ENCODE measurements around the gene SLC2A9. TPM values are rescaled to one million over a fixed set of nuclear protein-coding genes. Genes with fewer than 3 reads are reported as not detected.

The SLC2A9 gene
- total RNA-seq, 6 experiments from 2014 or later = 16.1 to 25.0 (median 19.8) TPM

GRCh38 chr4:9999956-10000561, 21.2 kb downstream of the SLC2A9 start:
- H3K27ac ChIP-seq = no peak overlapping the region
- H3K36me3 ChIP-seq = no peaks in the 10 kb centered on the region
- H3K27me3 ChIP-seq = no peaks in the 10 kb centered on the region
- DNase-seq (no peak), ATAC-seq (peak in 1 of 4 donors; percentile 14)
- TF ChIP-seq, protein P1, sequence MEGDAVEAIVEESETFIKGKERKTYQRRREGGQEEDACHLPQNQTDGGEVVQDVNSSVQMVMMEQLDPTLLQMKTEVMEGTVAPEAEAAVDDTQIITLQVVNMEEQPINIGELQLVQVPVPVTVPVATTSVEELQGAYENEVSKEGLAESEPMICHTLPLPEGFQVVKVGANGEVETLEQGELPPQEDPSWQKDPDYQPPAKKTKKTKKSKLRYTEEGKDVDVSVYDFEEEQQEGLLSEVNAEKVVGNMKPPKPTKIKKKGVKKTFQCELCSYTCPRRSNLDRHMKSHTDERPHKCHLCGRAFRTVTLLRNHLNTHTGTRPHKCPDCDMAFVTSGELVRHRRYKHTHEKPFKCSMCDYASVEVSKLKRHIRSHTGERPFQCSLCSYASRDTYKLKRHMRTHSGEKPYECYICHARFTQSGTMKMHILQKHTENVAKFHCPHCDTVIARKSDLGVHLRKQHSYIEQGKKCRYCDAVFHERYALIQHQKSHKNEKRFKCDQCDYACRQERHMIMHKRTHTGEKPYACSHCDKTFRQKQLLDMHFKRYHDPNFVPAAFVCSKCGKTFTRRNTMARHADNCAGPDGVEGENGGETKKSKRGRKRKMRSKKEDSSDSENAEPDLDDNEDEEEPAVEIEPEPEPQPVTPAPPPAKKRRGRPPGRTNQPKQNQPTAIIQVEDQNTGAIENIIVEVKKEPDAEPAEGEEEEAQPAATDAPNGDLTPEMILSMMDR (IDR thresholded peaks at IDR 0.05) = no peak
- no peak for TF ChIP-seq POLR2A (IDR thresholded peaks at IDR 0.05)
- 73% methylated on average over 4 of the region's 4 CpGs for WGBS (ENCODE audit: insufficient coverage, low coverage, low lambda C conversion rate, missing lambda C conversion rate)
- peaks cover 0 to 24% (median 12%) of the 10 kb centered on the region in 4 donors for H3K4me1 ChIP-seq
- no peak overlapping the region for H3K4me3 ChIP-seq
- no peaks in the 10 kb centered on the region for H3K9me3 ChIP-seq
- intact Hi-C loops (cut with DNase I) = no loop called here

DNA sequence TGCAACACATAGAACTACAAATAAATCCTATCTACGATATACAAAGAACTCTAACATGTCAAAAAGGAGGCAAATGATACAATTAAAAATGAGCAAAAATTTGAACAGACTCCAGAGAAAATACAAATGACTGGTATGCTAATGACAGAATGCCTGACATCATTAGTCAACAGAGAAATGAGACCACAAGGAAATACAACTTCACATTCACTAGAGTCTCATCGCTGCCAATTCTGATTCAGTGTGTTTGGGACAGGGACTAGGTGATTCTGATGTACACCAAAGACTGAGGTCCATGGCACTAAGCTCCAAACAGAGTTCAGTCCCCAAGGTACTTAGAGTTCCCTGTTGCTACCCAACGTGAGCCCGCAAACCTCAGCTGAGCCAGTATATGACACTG, 23.4 kb downstream of the SLC2A9 start:
- Histone ChIP-seq H3K27me3 (no peaks in the 10 kb centered on the region), H3K4me3 (no peak overlapping the region), H3K9me3 (no peaks in the 10 kb centered on the region), H3K27ac (no peak overlapping the region), H3K36me3 (peaks cover 0 to 3% (median 0%) of the 10 kb centered on the region in 4 donors), H3K4me1 (peaks cover 0 to 20% (median 10%) of the 10 kb centered on the region in 4 donors)
- ATAC-seq (peak in 1 of 4 donors; percentile 12), DNase-seq (no peak)
- intact Hi-C loops (cut with DNase I) = no loop called here
- 63% methylated on average over 4 of the region's 4 CpGs for WGBS (ENCODE audit: insufficient coverage, low coverage, low lambda C conversion rate, missing lambda C conversion rate)
- TF ChIP-seq, protein P1 (IDR thresholded peaks at IDR 0.05) = no peak
- no peak for TF ChIP-seq POLR2A (IDR thresholded peaks at IDR 0.05)

- Histone ChIP-seq H3K27ac (no peak overlapping the region), H3K4me3 (no peak overlapping the region), H3K27me3 (no peaks in the 10 kb centered on the region), H3K4me1 (peaks cover 0 to 7% (median 3%) of the 10 kb centered on the region in 4 donors), H3K36me3 (peaks cover 0 to 3% (median 0%) of the 10 kb centered on the region in 4 donors), H3K9me3 (no peaks in the 10 kb centered on the region)
- peak; percentile 28 to 68 (median 32) for ATAC-seq
- TF ChIP-seq, protein P1 (IDR thresholded peaks at IDR 0.05) = no peak
- no peak for TF ChIP-seq POLR2A (IDR thresholded peaks at IDR 0.05)
- no peak for DNase-seq
- intact Hi-C loops (cut with DNase I) = no loop called here
- 46% methylated on average over 5 of the region's 6 CpGs for WGBS (ENCODE audit: insufficient coverage, low coverage, low lambda C conversion rate, missing lambda C conversion rate)
These were observed 24.8 kb downstream of the SLC2A9 start for GRCh38 chr4:9996319-9997110.

GRCh38 chr4:9994246-9994847, 26.9 kb downstream of the SLC2A9 start:
- no peak for ATAC-seq
- 87% methylated on average over 3 of the region's 3 CpGs for WGBS (ENCODE audit: insufficient coverage, low coverage, low lambda C conversion rate, missing lambda C conversion rate)
- DNase-seq = no peak
- Histone ChIP-seq H3K27me3 (no peaks in the 10 kb centered on the region), H3K4me3 (no peak overlapping the region), H3K27ac (no peak overlapping the region), H3K4me1 (no peaks in the 10 kb centered on the region), H3K9me3 (no peaks in the 10 kb centered on the region), H3K36me3 (peaks cover 0 to 3% (median 0%) of the 10 kb centered on the region in 4 donors)
- no peak for TF ChIP-seq POLR2A (IDR thresholded peaks at IDR 0.05)
- TF ChIP-seq, protein P1 (IDR thresholded peaks at IDR 0.05) = no peak
- intact Hi-C loops (cut with DNase I) = no loop called here
